Coronary artery (tissue), 2 donors: ENCODE measurements around the gene EFHD2.

Experiments
- DNase-seq: peaks from one replicate; pipeline ENCODE4 v3.0.0-alpha.2; 2017; ENCODE audit warnings: low spot score
- H3K27ac ChIP-seq, 2 donors: fragments of 200-600 bp; sonication (generic); one replicate each; pipeline ENCODE4 v1.5.1; 2016 to 2019
- H3K4me3 ChIP-seq: fragments of 200-600 bp; sonication (generic); 2 replicates; pipeline ENCODE4 v1.5.1; 2016; ENCODE audit warnings: mild to moderate bottlenecking, moderate library complexity
- CTCF ChIP-seq: fragments of 200-600 bp; sonication (generic); IDR thresholded peaks from one replicate; pipeline ENCODE4 v1.5.1; 2019; ENCODE audit warnings: antibody characterized with exemption

EFHD2 gene

GRCh38 chr1:15442119-15442518, 32.4 kb downstream of the EFHD2 start:
- Histone ChIP-seq H3K27ac (no peak overlapping the region), H3K4me3 (no peak overlapping the region)
- no peak for DNase-seq
- TF ChIP-seq CTCF: no peak

- Histone ChIP-seq H3K4me3 (no peak overlapping the region), H3K27ac (no peak overlapping the region)
- no peak for DNase-seq
- no peak for TF ChIP-seq CTCF
Measured at GRCh38 chr1:15442759-15443158, 33.1 kb downstream of the EFHD2 start.

GRCh38 chr1:15443281-15443680, 33.6 kb downstream of the EFHD2 start:
- no peak for DNase-seq
- Histone ChIP-seq H3K4me3 (no peak overlapping the region), H3K27ac (no peak overlapping the region)
- no peak for TF ChIP-seq CTCF

GRCh38 chr1:15444468-15445389, 35.0 kb downstream of the EFHD2 start:
- Histone ChIP-seq H3K4me3 (no peak overlapping the region), H3K27ac (no peak overlapping the region)
- no peak for TF ChIP-seq CTCF
- no peak for DNase-seq

GRCh38 chr1:15445390-15446122, 35.9 kb downstream of the EFHD2 start:
- H3K4me3 ChIP-seq: no peak overlapping the region
- TF ChIP-seq CTCF: no peak
- no peak for DNase-seq
- H3K27ac ChIP-seq: no peak overlapping the region

GRCh38 chr1:15446212-15446611, 36.5 kb downstream of the EFHD2 start:
- no peak overlapping the region for H3K27ac ChIP-seq
- no peak overlapping the region for H3K4me3 ChIP-seq
- TF ChIP-seq CTCF: no peak
- DNase-seq: no peak
